Activated T-helper 1 cell treated with anti-CD3 and anti-CD28 coated beads, Interleukin-12 subunit alpha, Interleukin-12 subunit beta, Interleukin-2, Interleukin-4 antibody, amounts not matched to agents 30 ng/mL and 10 ng/mL and 1 ng/mL, durations not matched to agents 14 hours and 24 hours and 36 hours (primary cell): ENCODE data around the gene PAX7. TPM values are rescaled to one million over a fixed set of nuclear protein-coding genes. Genes with fewer than 3 reads are reported as not detected.

ENCODE experiments used
- DNase-seq: peaks from one replicate; pipeline ENCODE4 v3.0.0; 2021; ENCODE audit warnings: low spot score
- H3K27ac Mint-ChIP-seq: one replicate; pipeline ENCODE4 v1.8.0; 2021; ENCODE audit warnings: mild to moderate bottlenecking, mixed read lengths
- H3K27me3 Mint-ChIP-seq: one replicate; pipeline ENCODE4 v1.8.0; 2022; ENCODE audit warnings: mild to moderate bottlenecking, moderate library complexity, mixed read lengths; ENCODE audit not compliant: insufficient read depth
- H3K36me3 Mint-ChIP-seq: one replicate; pipeline ENCODE4 v1.8.0; 2021; ENCODE audit warnings: low read depth, mixed read lengths
- H3K4me1 Mint-ChIP-seq: one replicate; pipeline ENCODE4 v1.8.0; 2021; ENCODE audit warnings: low read depth, mixed read lengths
- H3K4me3 Mint-ChIP-seq: one replicate; pipeline ENCODE4 v1.8.0; 2021; ENCODE audit warnings: mild to moderate bottlenecking, moderate library complexity, mixed read lengths
- H3K9me3 Mint-ChIP-seq: one replicate; pipeline ENCODE4 v1.8.0; 2021; ENCODE audit warnings: mixed read lengths
- intact Hi-C: fragments of 100-400 bp; cut with micrococcal nuclease; formaldehyde crosslinking; loops from one replicate; pipeline ENCODE4 v1.15.1; 2024
- total RNA-seq: library from RNA; stranded (reverse); gene quantifications from 2 replicates; pipeline ENCODE4 v1.2.3, GENCODE V29; 2022

PAX7 gene
- total RNA-seq, 1 donor from 2014 or later: not detected

- intact Hi-C loops: no loop called here
- no peaks in the 10 kb centered on the region for H3K36me3 Mint-ChIP-seq
- peaks cover 9% of the 10 kb centered on the region for H3K27me3 Mint-ChIP-seq
- no peak overlapping the region for H3K27ac Mint-ChIP-seq
- H3K9me3 Mint-ChIP-seq: no peaks in the 10 kb centered on the region
- no peak overlapping the region for H3K4me3 Mint-ChIP-seq
- DNase-seq: no peak
- H3K4me1 Mint-ChIP-seq: no peaks in the 10 kb centered on the region
Observed at GRCh38 chr1:18662286-18662639, 31.6 kb downstream of the PAX7 start.

GRCh38 chr1:18666317-18666920, 35.8 kb downstream of the PAX7 start:
- no peaks in the 10 kb centered on the region for H3K4me1 Mint-ChIP-seq

GRCh38 chr1:18667333-18667732, 36.7 kb downstream of the PAX7 start:
- intact Hi-C loops: no loop called here
- H3K36me3 Mint-ChIP-seq: no peaks in the 10 kb centered on the region
- no peaks in the 10 kb centered on the region for H3K4me1 Mint-ChIP-seq
- H3K27ac Mint-ChIP-seq: no peak overlapping the region
- H3K4me3 Mint-ChIP-seq: no peak overlapping the region
- no peaks in the 10 kb centered on the region for H3K9me3 Mint-ChIP-seq
- peaks cover 4% of the 10 kb centered on the region for H3K27me3 Mint-ChIP-seq
- DNase-seq: no peak

More at GRCh38 chr1:18666317-18666920, 35.8 kb downstream of the PAX7 start:
- Mint-ChIP-seq H3K36me3 (no peaks in the 10 kb centered on the region), H3K27ac (no peak overlapping the region), H3K9me3 (no peaks in the 10 kb centered on the region), H3K27me3 (peaks cover 4% of the 10 kb centered on the region), H3K4me3 (no peak overlapping the region)
- intact Hi-C loops: no loop called here
- no peak for DNase-seq

- Mint-ChIP-seq H3K4me3 (no peak overlapping the region), H3K27ac (no peak overlapping the region), H3K27me3 (peaks cover 4% of the 10 kb centered on the region), H3K4me1 (no peaks in the 10 kb centered on the region), H3K9me3 (no peaks in the 10 kb centered on the region), H3K36me3 (no peaks in the 10 kb centered on the region)
- DNase-seq: no peak
- intact Hi-C loops: no loop called here
Observed at GRCh38 chr1:18668046-18668445, 37.4 kb downstream of the PAX7 start.

GRCh38 chr1:18668750-18669404, 38.2 kb downstream of the PAX7 start:
- Mint-ChIP-seq H3K9me3 (no peaks in the 10 kb centered on the region), H3K36me3 (no peaks in the 10 kb centered on the region), H3K4me1 (no peaks in the 10 kb centered on the region), H3K4me3 (no peak overlapping the region), H3K27me3 (peaks cover 4% of the 10 kb centered on the region), H3K27ac (no peak overlapping the region)
- no peak for DNase-seq
- intact Hi-C loops: no loop called here

GRCh38 chr1:18670121-18670867, 39.6 kb downstream of the PAX7 start:
- H3K27ac Mint-ChIP-seq: no peak overlapping the region
- H3K9me3 Mint-ChIP-seq: no peaks in the 10 kb centered on the region
- no peak for DNase-seq

GRCh38 chr1:18670868-18671225, 40.2 kb downstream of the PAX7 start:
- H3K36me3 Mint-ChIP-seq: no peaks in the 10 kb centered on the region
- no peak overlapping the region for H3K4me3 Mint-ChIP-seq
- intact Hi-C loops: no loop called here
- H3K27ac Mint-ChIP-seq: no peak overlapping the region
- no peak for DNase-seq
- H3K4me1 Mint-ChIP-seq: no peaks in the 10 kb centered on the region
- H3K9me3 Mint-ChIP-seq: no peaks in the 10 kb centered on the region
- peaks cover 16% of the 10 kb centered on the region for H3K27me3 Mint-ChIP-seq

More at GRCh38 chr1:18670121-18670867, 39.6 kb downstream of the PAX7 start:
- Mint-ChIP-seq H3K36me3 (no peaks in the 10 kb centered on the region), H3K4me3 (no peak overlapping the region), H3K4me1 (no peaks in the 10 kb centered on the region), H3K27me3 (peaks cover 12% of the 10 kb centered on the region)
- intact Hi-C loops: no loop called here

GRCh38 chr1:18673976-18674375, 43.3 kb downstream of the PAX7 start:
- H3K27me3 Mint-ChIP-seq: peaks cover 15% of the 10 kb centered on the region

GRCh38 chr1:18676332-18676781, 45.7 kb downstream of the PAX7 start:
- peaks cover 13% of the 10 kb centered on the region for H3K27me3 Mint-ChIP-seq
- no peaks in the 10 kb centered on the region for H3K36me3 Mint-ChIP-seq
- no peak overlapping the region for H3K4me3 Mint-ChIP-seq
- H3K9me3 Mint-ChIP-seq: no peaks in the 10 kb centered on the region
- peaks cover 3% of the 10 kb centered on the region for H3K4me1 Mint-ChIP-seq
- intact Hi-C loops: no loop called here
- DNase-seq: no peak
- no peak overlapping the region for H3K27ac Mint-ChIP-seq

More at GRCh38 chr1:18673976-18674375, 43.3 kb downstream of the PAX7 start:
- H3K4me1 Mint-ChIP-seq: no peaks in the 10 kb centered on the region
- no peak for DNase-seq
- no peaks in the 10 kb centered on the region for H3K9me3 Mint-ChIP-seq
- no peak overlapping the region for H3K4me3 Mint-ChIP-seq
- H3K27ac Mint-ChIP-seq: no peak overlapping the region
- H3K36me3 Mint-ChIP-seq: no peaks in the 10 kb centered on the region
- intact Hi-C loops: no loop called here

- H3K4me1 Mint-ChIP-seq: peaks cover 5% of the 10 kb centered on the region
- intact Hi-C loops: loop anchor here (1.0 kb wide), 1 partner anchor 84 kb away; no protein-coding TSS in a partner anchor
- DNase-seq: no peak
- no peaks in the 10 kb centered on the region for H3K36me3 Mint-ChIP-seq
- no peak overlapping the region for H3K4me3 Mint-ChIP-seq
- peaks cover 6% of the 10 kb centered on the region for H3K27me3 Mint-ChIP-seq
- no peak overlapping the region for H3K27ac Mint-ChIP-seq
- H3K9me3 Mint-ChIP-seq: no peaks in the 10 kb centered on the region
Observed at GRCh38 chr1:18681423-18681835, 50.8 kb downstream of the PAX7 start.

- H3K36me3 Mint-ChIP-seq: no peaks in the 10 kb centered on the region
- H3K27ac Mint-ChIP-seq: no peak overlapping the region
- peaks cover 5% of the 10 kb centered on the region for H3K4me1 Mint-ChIP-seq
- intact Hi-C loops: no loop called here
- H3K27me3 Mint-ChIP-seq: peaks cover 6% of the 10 kb centered on the region
- DNase-seq: no peak
- no peak overlapping the region for H3K4me3 Mint-ChIP-seq
- no peaks in the 10 kb centered on the region for H3K9me3 Mint-ChIP-seq
Observed at GRCh38 chr1:18682375-18682774, 51.7 kb downstream of the PAX7 start.

GRCh38 chr1:18684303-18684702, 53.7 kb downstream of the PAX7 start:
- Mint-ChIP-seq H3K27ac (no peak overlapping the region), H3K9me3 (no peaks in the 10 kb centered on the region), H3K4me3 (no peak overlapping the region), H3K4me1 (peaks cover 5% of the 10 kb centered on the region), H3K36me3 (no peaks in the 10 kb centered on the region), H3K27me3 (peaks cover 6% of the 10 kb centered on the region)
- intact Hi-C loops: no loop called here
- DNase-seq: no peak

GRCh38 chr1:18686540-18686939, 55.9 kb downstream of the PAX7 start:
- Mint-ChIP-seq H3K36me3 (no peaks in the 10 kb centered on the region), H3K4me1 (no peaks in the 10 kb centered on the region), H3K27ac (no peak overlapping the region), H3K9me3 (no peaks in the 10 kb centered on the region), H3K4me3 (no peak overlapping the region), H3K27me3 (peaks cover 6% of the 10 kb centered on the region)
- intact Hi-C loops: no loop called here
- DNase-seq: no peak
